NCI-H2081 treated with DMSO at 0.1 percent for 48 hours (cell line): Measurements from ENCODE around the gene SEMA3C.

Experiments used
- DNase-seq: peaks from one replicate; lab custom pipeline; 2025; lab: John Stamatoyannopoulos, UW

The SEMA3C gene

DNA sequence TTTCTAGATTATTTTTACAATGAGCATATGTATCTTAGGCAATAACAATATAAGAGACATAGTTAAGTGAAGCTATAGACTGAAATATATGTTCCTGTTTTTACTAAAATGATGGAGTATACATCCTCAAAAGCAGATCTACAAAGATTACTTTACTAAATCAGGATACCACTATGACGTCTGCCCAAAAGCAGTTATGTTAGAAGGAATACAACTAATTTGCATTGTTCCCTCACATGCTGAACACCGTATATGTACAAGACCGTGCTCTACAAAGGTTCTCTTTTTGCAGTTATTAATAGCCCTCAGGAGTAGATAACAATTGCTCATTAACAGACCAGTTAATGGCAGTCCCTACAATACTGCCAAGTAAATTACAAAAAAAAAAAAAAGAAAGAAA lies 143.0 kb downstream of the SEMA3C start:
- DNase-seq: no peak

- DNase-seq: no peak
These were observed 143.4 kb downstream of the SEMA3C start for GRCh38 chr7:80775482-80775881.

DNA sequence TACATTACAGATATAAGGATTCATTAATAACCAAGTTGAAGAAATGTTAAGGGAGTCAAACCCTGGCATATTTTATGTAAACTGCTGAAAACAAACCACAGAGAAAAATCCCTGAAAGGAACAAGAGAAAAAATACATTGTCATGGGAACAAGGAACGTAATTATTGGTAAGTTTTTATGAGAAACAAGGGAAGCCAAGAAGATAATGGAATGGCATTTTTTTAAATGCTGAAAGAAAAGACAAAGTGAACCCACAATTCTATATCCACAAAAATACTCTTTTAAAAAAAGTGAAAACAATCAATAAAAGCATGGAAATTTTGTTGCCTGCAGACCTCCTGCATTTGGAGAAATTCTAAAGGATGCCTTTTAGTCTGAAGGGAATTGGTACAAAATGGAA lies 144.0 kb downstream of the SEMA3C start:
- no peak for DNase-seq

DNA sequence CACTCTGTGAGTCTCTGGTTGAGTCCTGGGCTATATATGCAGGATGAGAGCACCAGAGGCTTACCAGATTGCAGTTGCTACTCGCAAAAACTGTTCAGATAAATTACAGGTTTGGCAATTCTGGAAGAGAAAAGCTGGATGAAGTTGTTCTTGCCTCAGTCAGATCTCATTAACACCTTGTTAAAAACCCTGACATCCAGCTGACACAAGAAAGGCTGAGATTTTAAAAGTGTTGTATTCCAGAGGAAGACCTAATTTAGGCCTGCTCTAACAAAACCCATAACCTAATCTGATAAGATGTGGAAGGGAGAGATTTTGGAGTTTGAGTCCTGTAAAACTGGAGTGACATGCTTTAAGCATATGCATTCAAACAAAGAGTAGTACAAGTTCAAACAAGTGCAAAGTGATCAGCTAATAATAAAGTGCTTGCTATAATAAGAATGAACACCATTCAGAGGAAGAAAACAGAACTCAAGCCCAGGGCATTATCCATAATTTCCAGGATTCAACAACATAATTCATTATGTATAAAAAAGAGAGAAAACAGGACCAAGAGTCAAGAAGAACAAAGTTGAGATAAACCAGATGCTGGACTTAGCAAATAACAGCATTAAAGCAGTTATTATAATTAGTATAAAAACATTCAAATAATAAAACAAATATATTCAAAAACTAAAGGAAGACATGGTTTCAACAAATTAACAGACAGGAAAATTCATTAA lies 144.9 kb downstream of the SEMA3C start:
- no peak for DNase-seq

- no peak for DNase-seq
These were observed 146.4 kb downstream of the SEMA3C start for GRCh38 chr7:80772347-80772993.

- no peak for DNase-seq
These were observed 147.3 kb downstream of the SEMA3C start for GRCh38 chr7:80771523-80771922.

- no peak for DNase-seq
These were observed 148.2 kb downstream of the SEMA3C start for GRCh38 chr7:80770675-80771081.

DNA sequence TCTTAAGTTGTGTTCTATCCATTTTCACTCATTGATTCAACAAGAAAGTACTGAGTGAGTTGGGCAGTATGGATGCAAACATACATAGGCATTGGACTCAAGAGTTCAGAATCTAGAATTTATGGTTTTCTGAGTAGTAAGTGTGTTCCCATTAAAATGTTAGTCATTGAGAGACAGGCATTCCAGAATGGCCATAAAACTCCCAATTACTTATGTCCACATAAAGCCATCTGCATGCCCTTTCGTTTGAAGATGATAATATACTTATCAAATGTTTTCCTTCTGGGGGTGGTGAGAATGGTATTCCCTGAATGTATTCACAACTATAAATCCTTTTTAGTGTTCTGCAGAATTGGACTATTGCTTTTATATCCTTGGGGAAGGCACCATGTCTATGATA lies 148.8 kb downstream of the SEMA3C start:
- DNase-seq: no peak

- DNase-seq: no peak
These were observed 150.1 kb downstream of the SEMA3C start for GRCh38 chr7:80768756-80769155.

DNA sequence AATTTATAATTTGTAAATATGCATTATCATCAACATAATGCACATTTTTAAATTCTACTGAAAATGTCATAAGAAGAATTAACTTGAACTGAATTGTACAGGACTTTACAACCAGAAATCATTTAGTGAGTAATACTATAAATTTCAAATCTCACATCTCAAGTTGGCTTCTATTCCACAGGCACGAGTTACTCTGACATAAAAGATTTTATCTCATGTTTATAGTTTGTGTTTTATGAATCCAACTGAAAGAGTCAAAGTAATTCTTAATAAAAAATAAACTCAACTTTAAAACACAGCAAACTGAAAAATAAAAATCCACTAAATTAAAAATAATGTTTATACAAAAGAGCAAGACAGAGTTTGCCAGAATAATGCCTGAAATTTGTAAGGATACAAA lies 151.2 kb downstream of the SEMA3C start:
- no peak for DNase-seq

DNA sequence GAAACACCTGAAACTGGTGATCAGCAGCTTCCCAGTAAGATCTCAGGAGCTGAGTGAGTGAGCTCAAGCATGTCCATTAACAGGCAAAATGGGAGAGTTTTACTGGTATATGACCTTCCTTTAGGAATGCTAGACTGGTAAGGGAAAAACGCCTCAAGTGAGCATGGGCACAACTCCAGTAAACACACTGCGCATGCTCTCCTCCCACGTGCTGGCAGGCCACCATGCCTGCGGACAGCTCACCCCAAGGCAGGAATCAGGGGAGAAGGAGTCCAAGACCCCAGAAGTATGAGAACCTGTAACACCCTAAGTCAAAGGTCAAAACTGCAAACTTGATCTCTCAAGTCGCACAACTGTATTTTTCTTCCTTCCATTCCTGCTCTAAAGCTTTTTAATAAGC lies 152.1 kb downstream of the SEMA3C start:
- DNase-seq: no peak

- DNase-seq: no peak
These were observed 154.7 kb downstream of the SEMA3C start for GRCh38 chr7:80764132-80764531.

DNA sequence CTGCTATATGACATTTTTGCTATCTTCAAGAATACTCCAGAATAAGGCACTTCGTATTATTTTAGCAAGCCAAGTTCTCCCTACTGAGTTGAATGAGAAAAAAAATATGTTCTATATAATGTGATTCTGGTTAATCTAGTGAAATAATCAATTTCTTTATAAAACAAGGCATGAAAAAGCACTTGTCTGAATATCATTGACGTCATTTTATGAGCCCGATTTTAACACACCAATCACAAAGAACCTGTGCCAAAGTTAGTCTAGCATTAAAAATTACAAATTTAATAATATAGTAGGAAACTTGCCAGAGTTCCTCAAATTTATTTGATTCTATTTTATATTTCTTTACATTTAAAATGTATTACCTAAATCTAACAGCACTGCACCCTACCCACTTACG lies 155.1 kb downstream of the SEMA3C start:
- no peak for DNase-seq

- DNase-seq: no peak
These were observed 155.6 kb downstream of the SEMA3C start for GRCh38 chr7:80763289-80763688.

DNA sequence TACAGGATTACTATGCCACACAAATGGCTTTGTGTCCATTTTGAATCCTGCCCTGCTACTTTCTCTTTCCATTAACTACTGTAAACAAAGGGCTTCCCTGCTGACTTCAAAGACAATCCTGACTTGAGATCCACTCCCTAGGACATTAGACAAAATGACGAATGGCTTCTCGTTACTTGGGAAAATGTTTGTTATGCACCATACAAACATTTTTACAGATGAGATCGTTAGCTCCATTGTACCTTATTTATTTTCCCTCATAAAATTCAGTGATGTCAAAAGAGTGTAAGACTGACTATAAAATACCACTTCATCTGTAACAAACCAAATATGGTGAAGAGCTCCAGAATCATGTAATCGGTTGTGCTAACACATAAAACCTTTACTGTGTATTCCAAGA lies 158.6 kb downstream of the SEMA3C start:
- DNase-seq: no peak

DNA sequence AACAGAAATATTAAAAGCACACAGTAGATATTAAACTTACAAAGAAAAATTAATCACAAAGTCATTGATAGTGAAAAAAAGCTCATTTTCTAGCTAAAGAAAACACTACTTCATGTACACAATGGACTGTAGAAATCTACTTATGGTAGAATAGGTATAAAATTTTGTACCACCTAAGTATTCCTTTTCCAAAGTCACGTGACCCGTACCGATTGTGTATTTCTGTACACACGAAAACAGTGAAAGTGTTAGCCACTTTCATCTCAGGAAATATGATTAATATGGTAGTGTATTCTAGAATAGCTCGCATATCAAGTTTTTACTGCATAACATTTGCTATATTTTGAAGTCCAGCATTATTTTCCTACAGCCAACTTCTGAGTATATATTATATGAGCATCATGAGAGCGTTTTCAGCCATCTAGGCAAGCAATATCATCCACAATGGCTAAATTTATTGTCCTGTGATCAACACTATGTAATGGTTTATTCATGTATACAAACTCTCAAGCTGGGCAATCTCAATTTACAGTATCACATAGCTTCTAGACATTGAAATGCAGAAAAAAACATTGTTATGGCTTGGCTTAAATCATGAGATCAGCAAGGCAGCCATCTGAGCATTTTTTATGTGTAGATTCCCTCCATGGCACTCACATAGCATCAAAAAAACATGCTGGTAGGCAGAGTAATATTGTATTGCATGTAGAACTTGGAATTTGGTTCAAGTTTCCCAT lies 165.7 kb downstream of the SEMA3C start:
- no peak for DNase-seq

- DNase-seq: no peak
These were observed 169.6 kb downstream of the SEMA3C start for GRCh38 chr7:80749270-80749669.

GRCh38 chr7:80748363-80749042 lies 170.3 kb downstream of the SEMA3C start:
- DNase-seq: no peak

DNA sequence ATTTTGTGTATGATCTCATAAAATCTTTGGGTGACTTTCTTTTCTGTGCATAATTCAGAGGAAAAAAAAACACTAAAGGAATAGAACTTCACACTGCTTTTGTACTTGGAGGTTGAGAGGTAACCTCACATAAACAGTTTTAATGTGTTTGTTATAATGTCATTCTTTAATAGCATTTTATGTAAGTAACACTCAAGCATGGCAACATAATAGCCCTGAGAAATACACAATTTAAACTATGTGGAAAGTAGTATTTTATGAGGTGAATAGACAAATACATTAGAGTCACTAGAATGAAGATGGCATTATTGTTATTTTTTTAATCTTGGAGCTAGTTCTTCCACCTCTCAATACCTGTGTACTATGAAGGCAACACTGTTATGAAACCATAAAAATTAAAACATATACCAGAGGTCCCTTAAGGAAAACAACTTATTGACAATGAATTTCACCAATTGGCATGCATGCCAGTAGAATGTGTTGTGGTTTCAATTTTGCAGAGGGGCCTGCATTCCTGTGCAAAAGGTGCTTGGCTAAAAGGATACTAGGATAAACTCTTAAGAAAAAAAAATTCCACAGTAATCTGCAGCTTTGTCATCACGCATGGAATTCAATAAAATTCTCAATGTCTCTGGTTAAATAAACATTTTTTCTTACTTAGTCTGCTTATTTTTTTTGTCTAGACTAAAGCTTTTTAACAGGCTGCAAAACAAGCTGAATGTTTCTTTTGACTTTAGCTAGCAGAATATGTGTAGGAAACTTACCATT lies 177.9 kb downstream of the SEMA3C start:
- no peak for DNase-seq

DNA sequence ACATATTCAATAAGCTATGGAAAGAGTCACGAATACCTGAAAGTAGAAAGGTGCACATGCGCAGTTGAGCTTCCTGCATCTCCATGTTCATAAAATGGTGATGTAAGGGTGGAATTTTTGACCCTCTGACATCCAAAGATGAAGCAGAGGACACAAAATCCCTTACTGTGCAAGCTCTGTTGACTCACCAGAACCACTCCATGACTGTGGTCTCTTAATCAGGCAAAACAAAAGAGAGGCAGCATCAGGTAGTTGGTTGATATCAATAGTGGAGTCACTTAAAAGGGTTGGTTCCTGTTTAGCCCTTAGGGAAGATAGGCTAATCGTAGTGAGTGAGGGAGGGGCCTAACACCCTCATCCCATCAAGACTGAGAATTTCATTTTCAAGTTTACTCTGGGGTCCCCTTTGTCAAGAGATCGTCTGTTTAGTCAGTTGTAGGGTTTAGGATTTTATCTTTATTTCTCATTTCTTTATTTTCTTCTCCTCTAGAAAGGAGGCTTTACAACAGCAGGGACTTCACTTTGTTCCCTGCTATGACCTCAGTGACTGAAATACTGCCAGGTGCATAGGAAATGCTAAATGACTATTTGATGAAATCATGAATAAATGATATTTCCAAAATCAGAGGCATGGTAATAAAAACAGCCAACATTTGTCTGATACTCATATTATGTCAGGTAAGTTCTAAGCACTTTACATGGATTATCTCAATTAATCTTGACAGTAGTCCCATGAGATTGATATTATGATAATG lies 182.3 kb downstream of the SEMA3C start:
- no peak for DNase-seq

DNA sequence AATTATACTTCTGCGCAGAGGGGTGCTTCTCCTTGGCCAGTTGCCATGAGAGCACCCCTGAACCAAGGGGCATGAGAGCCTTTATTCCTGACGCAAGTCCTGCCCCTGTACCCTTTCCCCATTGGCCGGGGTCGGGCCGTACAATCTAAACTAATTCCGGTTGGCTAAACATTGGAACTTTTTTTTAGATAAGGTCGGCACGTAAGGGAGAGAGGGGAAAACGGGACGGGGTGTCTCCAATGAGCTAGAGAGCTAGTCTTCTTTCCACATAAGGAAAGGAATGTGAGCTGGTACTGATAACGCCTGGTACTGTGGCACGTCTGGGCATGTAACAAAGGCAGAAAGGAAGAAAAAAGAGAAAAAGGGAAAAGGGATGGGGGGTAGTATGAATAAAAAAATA lies 183.5 kb downstream of the SEMA3C start:
- no peak for DNase-seq
